Measurements from ENCODE around the gene MACROD1.

Gene MACROD1

GRCh38 chr11:64110465-64111375 lies 55.2 kb downstream of the MACROD1 start:
- DNase-seq (ENCODE audit: extremely low read depth, low read depth), result no peak

GRCh38 chr11:64109332-64109731 lies 56.6 kb downstream of the MACROD1 start:
- no peak for TF ChIP-seq CTCF (IDR thresholded peaks at IDR 0.05; ENCODE audit: low read depth, low read length, missing control alignments)
- DNase-seq (ENCODE audit: extremely low read depth, low read depth), result no peak
- H3K4me3 ChIP-seq (replicated peaks; ENCODE audit: low read depth, low read length), result no peak overlapping the region

More at GRCh38 chr11:64110465-64111375, 55.2 kb downstream of the MACROD1 start:
- H3K4me3 ChIP-seq (replicated peaks; ENCODE audit: low read depth, low read length), result no peak overlapping the region
- no peak for TF ChIP-seq CTCF (IDR thresholded peaks at IDR 0.05; ENCODE audit: low read depth, low read length, missing control alignments)

GRCh38 chr11:64107303-64107702 lies 58.6 kb downstream of the MACROD1 start:
- no peak for DNase-seq (ENCODE audit: extremely low read depth, low read depth)
- H3K4me3 ChIP-seq (replicated peaks; ENCODE audit: low read depth, low read length), result no peak overlapping the region
- no peak for TF ChIP-seq CTCF (IDR thresholded peaks at IDR 0.05; ENCODE audit: low read depth, low read length, missing control alignments)

- TF ChIP-seq CTCF (IDR thresholded peaks at IDR 0.05; ENCODE audit: low read depth, low read length, missing control alignments), result no peak
- no peak for DNase-seq (ENCODE audit: extremely low read depth, low read depth)
- H3K4me3 ChIP-seq (replicated peaks; ENCODE audit: low read depth, low read length), result no peak overlapping the region
These were observed 61.3 kb downstream of the MACROD1 start for GRCh38 chr11:64104632-64105031.

- H3K4me3 ChIP-seq (replicated peaks; ENCODE audit: low read depth, low read length), result no peak overlapping the region
- TF ChIP-seq CTCF (IDR thresholded peaks at IDR 0.05; ENCODE audit: low read depth, low read length, missing control alignments), result no peak
- DNase-seq (ENCODE audit: extremely low read depth, low read depth), result no peak
These were observed 62.5 kb downstream of the MACROD1 start for GRCh38 chr11:64103277-64103985.

- DNase-seq (ENCODE audit: extremely low read depth, low read depth), result peak; percentile 52
- H3K4me3 ChIP-seq (replicated peaks; ENCODE audit: low read depth, low read length), result no peak overlapping the region
- no peak for TF ChIP-seq CTCF (IDR thresholded peaks at IDR 0.05; ENCODE audit: low read depth, low read length, missing control alignments)
These were observed 63.7 kb downstream of the MACROD1 start for GRCh38 chr11:64102005-64102738.
